Activated T-cell treated with anti-CD3 and anti-CD28 coated beads for 1 hour (primary cell): ENCODE results near the gene DMC1.
"Not testable (repeated sequence)": the region's sequence is repeated elsewhere in the genome, so short reads cannot be mapped to it uniquely, and the experiment has no call there.

Experiments used
- DNase-seq: peaks from one replicate; pipeline ENCODE4 v3.0.0-alpha.2; 2020; ENCODE audit warnings: low read depth

DMC1 gene

GRCh38 chr22:38501797-38502672 lies 67.9 kb downstream of the DMC1 start:
- no peak for DNase-seq

DNA sequence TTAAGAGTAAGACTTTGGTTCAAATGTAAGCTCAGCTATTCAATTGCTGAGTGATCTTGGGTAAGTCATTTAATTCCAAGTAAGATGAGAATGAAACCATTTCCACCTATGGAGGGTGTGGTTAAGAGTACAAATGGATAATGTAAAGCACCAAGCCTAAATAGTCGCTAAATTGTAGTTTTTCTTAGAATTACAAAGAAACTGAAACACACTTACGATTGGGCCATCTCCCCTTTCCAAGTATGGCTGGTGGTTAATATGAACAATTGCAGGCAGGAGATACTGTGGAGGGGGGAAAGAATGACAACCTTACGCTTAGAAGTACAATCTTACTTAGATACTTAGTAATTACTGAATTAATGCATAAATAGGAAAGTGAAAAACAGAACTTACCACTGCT lies 72.1 kb downstream of the DMC1 start:
- DNase-seq, result no peak

DNA sequence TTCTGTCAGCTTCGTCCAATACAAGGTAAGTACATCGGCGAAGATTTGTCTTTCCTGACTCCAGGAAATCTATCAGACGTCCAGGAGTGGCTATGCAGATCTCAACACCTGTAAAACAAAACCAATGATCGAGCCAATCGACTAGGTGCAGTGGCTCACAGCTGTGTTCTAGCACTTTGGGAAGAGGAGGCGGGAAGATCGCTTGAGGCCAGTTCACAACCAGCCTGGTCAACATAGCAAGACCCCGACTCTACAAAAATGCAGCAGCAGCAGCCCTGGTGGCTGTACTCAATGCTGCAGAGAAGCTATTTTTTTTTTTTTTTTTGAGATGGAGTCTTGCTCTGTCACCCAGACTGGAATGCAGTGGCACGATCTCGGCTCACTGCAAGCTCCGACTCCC lies 75.0 kb downstream of the DMC1 start:
- DNase-seq, result no peak

DNA sequence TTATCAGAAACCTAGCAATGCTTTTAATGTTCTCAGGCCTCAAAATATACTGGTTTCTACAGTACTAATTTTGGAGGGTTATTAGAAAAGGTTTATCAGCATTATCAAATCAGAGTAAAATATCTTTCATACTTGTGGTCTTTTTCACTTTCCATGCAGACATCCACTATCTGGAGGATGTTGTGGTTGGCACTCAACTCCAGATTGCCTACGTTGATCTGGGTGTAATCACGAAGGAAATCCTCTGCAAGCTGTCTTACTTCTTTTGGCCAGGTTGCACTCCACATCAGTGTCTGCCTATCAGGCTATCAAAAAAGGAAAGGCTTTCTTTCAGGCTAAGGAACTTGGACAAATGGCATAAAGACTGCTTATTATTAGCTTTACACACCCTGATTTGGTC lies 75.5 kb downstream of the DMC1 start:
- no peak for DNase-seq

GRCh38 chr22:38491707-38492348 lies 78.2 kb downstream of the DMC1 start:
- no peak for DNase-seq

DNA sequence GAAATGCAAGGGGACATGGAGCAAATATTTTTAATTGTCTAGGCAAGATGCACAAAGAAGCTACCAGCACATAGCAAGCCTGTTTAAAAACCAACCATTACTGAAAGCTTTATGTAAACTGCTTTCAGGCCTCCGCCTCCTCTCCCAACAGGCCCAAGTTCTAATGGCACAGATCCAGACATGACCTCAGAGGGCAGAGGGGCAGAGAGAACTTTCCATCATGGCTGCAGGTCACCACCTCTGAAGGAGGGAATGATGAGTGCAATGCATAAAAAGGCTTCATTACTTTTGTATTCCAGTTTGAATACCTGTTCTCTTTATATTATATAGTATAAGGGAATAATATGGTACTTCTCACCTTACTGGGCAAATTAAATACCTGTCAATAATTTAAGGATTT lies 79.1 kb downstream of the DMC1 start:
- DNase-seq, result no peak

GRCh38 chr22:38490475-38490874 lies 79.5 kb downstream of the DMC1 start:
- no peak for DNase-seq

DNA sequence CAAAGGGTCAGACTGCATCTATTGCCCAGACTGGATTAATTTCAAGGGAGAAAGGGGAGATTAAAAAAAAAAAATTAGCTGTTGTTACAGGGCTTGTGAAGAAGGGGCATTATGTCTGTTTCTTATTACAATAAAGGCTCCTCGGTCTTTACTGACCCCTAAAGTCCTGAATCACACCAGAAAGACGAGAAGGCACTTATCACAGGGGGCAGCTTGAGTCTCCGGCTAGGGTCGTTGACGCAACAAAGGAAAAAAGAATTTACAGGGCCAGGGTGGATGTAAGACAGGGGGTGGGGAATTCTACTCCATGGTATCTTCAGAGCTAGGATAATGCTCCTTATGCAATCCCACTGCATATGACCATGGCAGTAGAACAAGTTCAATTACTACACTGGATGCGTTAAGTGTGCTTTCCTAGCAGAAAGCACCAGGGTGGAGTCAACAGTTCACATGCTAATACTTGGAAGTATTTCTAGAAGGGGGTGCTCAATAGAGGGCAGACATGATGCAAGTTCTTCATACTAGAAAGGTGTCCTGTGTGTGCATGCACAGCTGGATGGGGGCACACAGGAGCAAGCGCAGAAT lies 80.3 kb downstream of the DMC1 start:
- no peak for DNase-seq

DNA sequence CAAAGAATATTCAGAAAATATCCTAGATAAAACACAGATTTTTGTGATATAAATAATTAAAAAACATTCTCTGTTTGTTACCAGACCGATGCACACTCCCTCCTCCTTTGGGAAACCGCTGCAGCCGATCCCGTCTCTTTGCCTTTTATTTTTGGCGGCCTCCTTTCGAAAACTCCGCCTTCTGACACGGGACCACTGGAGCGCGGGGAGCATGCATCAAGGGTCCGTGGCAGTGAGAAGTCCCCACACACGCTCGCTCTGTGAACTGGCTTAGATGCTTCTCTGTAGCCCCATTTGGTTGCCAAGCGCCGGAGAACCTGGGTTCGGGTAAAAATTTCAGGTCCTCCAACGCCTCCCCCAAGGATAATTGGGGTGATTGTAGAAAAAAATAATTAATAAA lies 80.8 kb downstream of the DMC1 start:
- no peak for DNase-seq

- no peak for DNase-seq
Observed at GRCh38 chr22:38487946-38488345, 82.0 kb downstream of the DMC1 start.

DNA sequence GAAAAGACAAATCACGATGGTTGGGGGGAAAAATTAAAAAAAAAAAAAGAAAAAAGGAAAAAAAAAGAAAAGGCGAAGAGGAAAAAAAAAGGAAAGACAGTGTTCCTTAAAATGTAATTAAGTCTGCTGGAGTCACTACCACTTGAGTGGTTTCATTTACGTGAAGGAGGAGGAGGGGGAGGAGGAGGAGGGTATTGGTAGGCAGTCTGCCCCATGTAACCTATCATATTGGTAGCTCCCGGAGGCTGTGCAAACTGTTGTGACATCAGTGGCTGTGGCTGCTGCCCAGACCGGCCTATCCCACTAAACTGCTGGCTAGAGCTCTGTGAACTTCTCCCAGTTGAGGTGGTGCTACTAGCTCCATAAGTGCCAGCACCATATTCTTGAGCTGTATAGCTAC lies 84.2 kb downstream of the DMC1 start:
- no peak for DNase-seq

- DNase-seq, result no peak
Observed at GRCh38 chr22:38484244-38484643, 85.7 kb downstream of the DMC1 start.

- DNase-seq, result no peak
Observed at GRCh38 chr22:38482662-38483308, 87.2 kb downstream of the DMC1 start.

DNA sequence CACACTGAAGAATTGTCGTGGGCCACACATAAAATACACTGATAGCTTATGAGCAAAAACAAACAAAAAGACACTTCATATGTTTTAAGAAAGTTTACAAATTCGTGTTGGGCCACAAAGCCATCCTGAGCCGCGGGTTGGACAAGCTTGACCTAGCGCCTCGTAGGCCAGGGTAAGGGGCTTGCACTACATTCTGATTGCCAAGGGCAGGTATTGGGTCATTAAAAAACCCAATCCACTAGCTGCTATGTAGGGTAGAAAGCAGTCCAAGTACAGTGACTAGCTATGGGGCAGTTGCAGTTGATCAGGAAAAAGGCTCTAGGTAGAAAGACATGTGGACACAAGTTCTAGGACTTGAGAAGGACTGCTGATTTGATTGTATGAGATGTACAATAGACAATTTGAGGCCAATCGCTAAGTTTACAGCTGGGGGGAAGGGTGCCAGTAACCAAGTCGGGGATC lies 88.1 kb downstream of the DMC1 start:
- no peak for DNase-seq

GRCh38 chr22:38481162-38481870 lies 88.7 kb downstream of the DMC1 start:
- DNase-seq, result no peak

- DNase-seq, result no peak
Observed at GRCh38 chr22:38479096-38479837, 90.7 kb downstream of the DMC1 start.

- no peak for DNase-seq
Observed at GRCh38 chr22:38477585-38477984, 92.4 kb downstream of the DMC1 start.

- no peak for DNase-seq
Observed at GRCh38 chr22:38474003-38474607, 95.9 kb downstream of the DMC1 start.

GRCh38 chr22:38471237-38471636 lies 98.7 kb downstream of the DMC1 start:
- no peak for DNase-seq

GRCh38 chr22:38470179-38470578 lies 99.8 kb downstream of the DMC1 start:
- DNase-seq, result not testable (repeated sequence)

DNA sequence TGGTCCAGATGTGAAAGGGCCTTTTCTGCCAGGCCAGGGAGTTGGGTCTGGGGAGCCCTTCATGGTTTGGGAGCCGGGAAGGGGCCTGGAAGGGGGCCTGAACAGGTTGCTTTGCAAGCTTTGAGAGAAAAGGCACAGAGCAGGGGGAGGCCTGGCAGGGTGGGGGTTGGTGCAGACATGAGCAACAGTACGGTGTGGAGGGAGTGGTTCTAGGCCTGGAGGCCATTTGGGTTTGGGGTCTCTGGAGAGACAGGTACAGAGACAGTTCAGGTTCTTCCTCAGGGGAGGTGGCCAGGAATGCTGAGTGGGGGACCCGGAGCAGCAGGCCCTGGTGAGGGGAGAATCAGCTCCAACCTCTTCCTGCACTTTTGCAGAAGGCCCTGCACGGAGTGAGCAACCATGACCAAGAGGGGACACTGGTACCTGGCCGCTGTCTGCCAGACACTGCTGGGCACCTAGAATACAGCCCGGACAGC lies 100.6 kb downstream of the DMC1 start:
- DNase-seq, result no peak
